KMS-11 (cell line): ENCODE measurements around the gene AMMECR1L.

Source experiments
- H2AFZ ChIP-seq: fragments of 200-600 bp; sonication (generic); 2 replicates; pipeline ENCODE4 v1.6.1; 2016; ENCODE audit warnings: antibody characterized with exemption, mixed run types, low read depth
- H3K27ac ChIP-seq: fragments of 200-600 bp; sonication (generic); 2 replicates; pipeline ENCODE4 v1.6.1; 2016; ENCODE audit warnings: mild to moderate bottlenecking, mixed run types
- H3K27me3 ChIP-seq: fragments of 200-600 bp; sonication (generic); 2 replicates; pipeline ENCODE4 v1.6.1; 2017; ENCODE audit warnings: mild to moderate bottlenecking, low read depth, mixed run types, moderate library complexity; ENCODE audit not compliant: insufficient read depth
- H3K36me3 ChIP-seq: fragments of 200-600 bp; sonication (generic); 2 replicates; pipeline ENCODE4 v1.6.1; 2017; ENCODE audit warnings: mild to moderate bottlenecking, mixed run types; ENCODE audit not compliant: insufficient read depth
- H3K4me1 ChIP-seq: fragments of 200-600 bp; sonication (generic); 2 replicates; pipeline ENCODE4 v1.6.1; 2016; ENCODE audit warnings: mild to moderate bottlenecking, low read depth, mixed run types; ENCODE audit not compliant: poor library complexity, severe bottlenecking
- H3K4me2 ChIP-seq: fragments of 200-600 bp; sonication (generic); 2 replicates; pipeline ENCODE4 v1.7.0; 2016; ENCODE audit warnings: mild to moderate bottlenecking, mixed run types
- H3K4me3 ChIP-seq: fragments of 200-600 bp; sonication (generic); IDR thresholded peaks from 2 replicates; pipeline ENCODE4 v1.6.1; 2017; ENCODE audit warnings: low read depth, low read length, mixed read lengths; ENCODE audit not compliant: insufficient read depth
- H3K79me2 ChIP-seq: fragments of 200-600 bp; sonication (generic); 2 replicates; pipeline ENCODE4 v1.6.1; 2016; ENCODE audit warnings: low read depth, mixed run types; ENCODE audit not compliant: insufficient read depth
- H3K9ac ChIP-seq: fragments of 200-600 bp; sonication (generic); 2 replicates; pipeline ENCODE4 v1.6.1; 2016; ENCODE audit warnings: mild to moderate bottlenecking, mixed run types
- H4K20me1 ChIP-seq: fragments of 200-600 bp; sonication (generic); 2 replicates; pipeline ENCODE4 v1.6.1; 2016; ENCODE audit warnings: mild to moderate bottlenecking, mixed run types; ENCODE audit not compliant: insufficient read depth
- CTCF ChIP-seq: fragments of 200-600 bp; sonication (generic); conservative IDR thresholded peaks from 2 replicates; pipeline ENCODE4 v1.6.1; 2017; ENCODE audit warnings: low read depth, mild to moderate bottlenecking, antibody characterized with exemption, low read length, moderate library complexity, mixed read lengths

Gene AMMECR1L

GRCh38 chr2:127901339-127902056 lies 15.7 kb upstream of the AMMECR1L start:
- Histone ChIP-seq H2AFZ (no peak overlapping the region), H3K79me2 (no peaks in the 10 kb centered on the region), H3K4me1 (no peaks in the 10 kb centered on the region), H3K27ac (no peak overlapping the region), H3K36me3 (no peaks in the 10 kb centered on the region), H3K4me3 (no peak overlapping the region), H3K9ac (no peak overlapping the region), H3K4me2 (no peak overlapping the region), H4K20me1 (no peaks in the 10 kb centered on the region), H3K27me3 (no peaks in the 10 kb centered on the region)
- no peak for TF ChIP-seq CTCF

- Histone ChIP-seq H2AFZ (no peak overlapping the region), H3K4me2 (no peak overlapping the region), H3K79me2 (no peaks in the 10 kb centered on the region), H3K27me3 (no peaks in the 10 kb centered on the region), H3K36me3 (no peaks in the 10 kb centered on the region), H3K9ac (no peak overlapping the region), H3K27ac (no peak overlapping the region), H3K4me3 (no peak overlapping the region), H3K4me1 (no peaks in the 10 kb centered on the region), H4K20me1 (no peaks in the 10 kb centered on the region)
- TF ChIP-seq CTCF, result no peak
These were observed 11.9 kb upstream of the AMMECR1L start for GRCh38 chr2:127897531-127898211.

GRCh38 chr2:127893494-127893893 lies 7.7 kb upstream of the AMMECR1L start:
- no peak overlapping the region for H3K9ac ChIP-seq
- H3K4me2 ChIP-seq, result no peak overlapping the region
- H3K36me3 ChIP-seq, result no peaks in the 10 kb centered on the region
- no peak for TF ChIP-seq CTCF
- no peaks in the 10 kb centered on the region for H3K27me3 ChIP-seq
- H3K27ac ChIP-seq, result no peak overlapping the region
- no peaks in the 10 kb centered on the region for H3K79me2 ChIP-seq
- H3K4me1 ChIP-seq, result no peaks in the 10 kb centered on the region
- H3K4me3 ChIP-seq, result no peak overlapping the region
- H4K20me1 ChIP-seq, result no peaks in the 10 kb centered on the region
- no peak overlapping the region for H2AFZ ChIP-seq

- H3K4me3 ChIP-seq, result no peak overlapping the region
- no peaks in the 10 kb centered on the region for H3K27me3 ChIP-seq
- no peak overlapping the region for H3K9ac ChIP-seq
- no peaks in the 10 kb centered on the region for H3K79me2 ChIP-seq
- H2AFZ ChIP-seq, result no peak overlapping the region
- H3K4me1 ChIP-seq, result no peaks in the 10 kb centered on the region
- TF ChIP-seq CTCF, result no peak
- no peaks in the 10 kb centered on the region for H3K36me3 ChIP-seq
- H3K27ac ChIP-seq, result no peak overlapping the region
- H3K4me2 ChIP-seq, result no peak overlapping the region
- no peaks in the 10 kb centered on the region for H4K20me1 ChIP-seq
These were observed 7.3 kb upstream of the AMMECR1L start for GRCh38 chr2:127893033-127893432.
